ENCODE measurements around the gene PTAR1.
"Not testable (repeated sequence)": the region's sequence is repeated elsewhere in the genome, so short reads cannot be mapped to it uniquely, and the experiment has no call there.

PTAR1 gene

GRCh38 chr9:69759421-69760277, at the start of gene PTAR1:
Gene PTAR1 (minus strand): TSS chr9:69760011. CDS start chr9:69759938, 73 bp downstream.
- DNase-seq (ENCODE audit: low read depth in 2 of 2) = peak; percentile 79 to 87

- peak in 1 of 2 donors; percentile 9 for DNase-seq (ENCODE audit: low read depth in 2 of 2)
These were observed 49.6 kb upstream of the PTAR1 start for GRCh38 chr9:69809304-69809863.

GRCh38 chr9:69806627-69807026, 46.8 kb upstream of the PTAR1 start:
- no peak for DNase-seq (ENCODE audit: low read depth in 2 of 2)

- no peak for DNase-seq (ENCODE audit: low read depth in 2 of 2)
These were observed 46.2 kb upstream of the PTAR1 start for GRCh38 chr9:69805962-69806515.

- no peak for DNase-seq (ENCODE audit: low read depth in 2 of 2)
These were observed 42.2 kb upstream of the PTAR1 start for GRCh38 chr9:69801989-69802388.

- DNase-seq (ENCODE audit: low read depth in 2 of 2) = not testable (repeated sequence)
These were observed 40.2 kb upstream of the PTAR1 start for GRCh38 chr9:69800027-69800426.

GRCh38 chr9:69799521-69799920, 39.7 kb upstream of the PTAR1 start:
- DNase-seq (ENCODE audit: low read depth in 2 of 2) = not testable (repeated sequence)

- no peak for DNase-seq (ENCODE audit: low read depth in 2 of 2)
These were observed 38.9 kb upstream of the PTAR1 start for GRCh38 chr9:69798744-69799143.

- no peak for DNase-seq (ENCODE audit: low read depth in 2 of 2)
These were observed 37.9 kb upstream of the PTAR1 start for GRCh38 chr9:69797675-69798074.

- DNase-seq (ENCODE audit: low read depth in 2 of 2) = no peak
These were observed 34.5 kb upstream of the PTAR1 start for GRCh38 chr9:69794356-69794755.

GRCh38 chr9:69785757-69786156, 25.9 kb upstream of the PTAR1 start:
- DNase-seq (ENCODE audit: low read depth in 2 of 2) = no peak

- DNase-seq (ENCODE audit: low read depth in 2 of 2) = no peak
These were observed 13.4 kb upstream of the PTAR1 start for GRCh38 chr9:69773258-69773657.

- no peak for DNase-seq (ENCODE audit: low read depth in 2 of 2)
These were observed 12.1 kb upstream of the PTAR1 start for GRCh38 chr9:69771775-69772418.

GRCh38 chr9:69768716-69769115, 8.9 kb upstream of the PTAR1 start:
- DNase-seq (ENCODE audit: low read depth in 2 of 2) = no peak

- DNase-seq (ENCODE audit: low read depth in 2 of 2) = no peak
These were observed 8.3 kb upstream of the PTAR1 start for GRCh38 chr9:69768101-69768500.

- not testable (repeated sequence) for DNase-seq (ENCODE audit: low read depth in 2 of 2)
These were observed 4.1 kb upstream of the PTAR1 start for GRCh38 chr9:69763862-69764261.

GRCh38 chr9:69762527-69762926, 2.7 kb upstream of the PTAR1 start:
- DNase-seq (ENCODE audit: low read depth in 2 of 2) = no peak

GRCh38 chr9:69760278-69760610, 433 bp upstream of the PTAR1 start:
- DNase-seq (ENCODE audit: low read depth in 2 of 2) = no peak

GRCh38 chr9:69759021-69759420, 790 bp downstream of the PTAR1 start:
- no peak for DNase-seq (ENCODE audit: low read depth in 2 of 2)

- no peak for DNase-seq (ENCODE audit: low read depth in 2 of 2)
These were observed 1.7 kb downstream of the PTAR1 start for GRCh38 chr9:69757996-69758675.

GRCh38 chr9:69755205-69755604, 4.6 kb downstream of the PTAR1 start:
- no peak for DNase-seq (ENCODE audit: low read depth in 2 of 2)

- no peak for DNase-seq (ENCODE audit: low read depth in 2 of 2)
These were observed 6.0 kb downstream of the PTAR1 start for GRCh38 chr9:69753830-69754229.
